NT2/D1 (cell line): ENCODE results near the gene ARL6IP4.

Experiments
- SUZ12 ChIP-seq: IDR thresholded peaks from 2 replicates; pipeline ENCODE4 v1.6.1; 2011; ENCODE audit not compliant: insufficient read length, insufficient read depth; ENCODE audit errors: extremely low read depth
- YY1 ChIP-seq: IDR thresholded peaks from 2 replicates; pipeline ENCODE4 v1.6.1; 2011; ENCODE audit not compliant: insufficient read length, insufficient read depth

DNA sequence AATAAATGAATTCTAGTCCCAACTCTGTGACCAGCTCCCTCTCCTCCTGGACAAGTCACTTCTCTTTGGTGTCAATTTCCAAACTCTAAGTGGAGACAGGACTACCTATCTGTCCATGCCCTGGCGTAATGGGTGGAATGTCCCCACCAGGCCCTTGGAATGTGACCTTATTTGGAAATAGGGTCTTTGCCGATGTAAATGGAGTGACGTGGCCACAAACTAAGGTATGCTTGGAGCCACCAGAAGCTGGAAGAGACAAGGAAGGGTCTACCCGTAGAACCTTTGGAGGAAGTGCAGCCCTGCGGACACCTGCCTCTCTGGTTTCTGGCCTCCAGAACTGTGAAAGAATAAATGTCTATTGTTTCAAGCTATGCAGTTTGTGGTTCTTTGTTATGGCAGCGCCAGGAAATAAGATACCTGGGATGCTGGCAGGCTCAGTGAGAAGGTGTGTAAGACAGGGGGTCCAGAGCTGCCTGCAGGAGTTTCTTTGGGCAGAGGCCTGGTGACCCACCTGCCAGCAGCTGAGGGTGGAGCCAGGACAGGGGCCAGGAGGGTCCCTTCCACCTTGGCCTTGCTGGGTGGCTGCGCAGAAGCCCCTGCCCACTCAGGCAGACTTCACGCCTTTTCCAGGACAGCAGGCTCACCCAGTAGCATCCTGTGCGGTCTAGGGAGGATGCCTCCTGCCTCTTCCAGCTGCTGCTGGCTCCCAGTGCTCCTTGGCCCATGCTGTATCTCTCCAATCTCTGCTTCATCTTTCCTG lies 45.8 kb downstream of the ARL6IP4 start:
- TF ChIP-seq SUZ12 (no peak), YY1 (no peak)
